Activated gamma-delta T cell treated with anti-CD3 and anti-CD28 coated beads, Interleukin-2, amount 50 U/mL, for 16 hours (primary cell): Measurements from ENCODE around the gene TCP11L2.
"Not testable (repeated sequence)": the region's sequence is repeated elsewhere in the genome, so short reads cannot be mapped to it uniquely, and the experiment has no call there.

Source experiments
- DNase-seq: peaks from one replicate; pipeline ENCODE4 v3.0.0-alpha.2; 2020; ENCODE audit warnings: low read depth

Gene TCP11L2

DNA sequence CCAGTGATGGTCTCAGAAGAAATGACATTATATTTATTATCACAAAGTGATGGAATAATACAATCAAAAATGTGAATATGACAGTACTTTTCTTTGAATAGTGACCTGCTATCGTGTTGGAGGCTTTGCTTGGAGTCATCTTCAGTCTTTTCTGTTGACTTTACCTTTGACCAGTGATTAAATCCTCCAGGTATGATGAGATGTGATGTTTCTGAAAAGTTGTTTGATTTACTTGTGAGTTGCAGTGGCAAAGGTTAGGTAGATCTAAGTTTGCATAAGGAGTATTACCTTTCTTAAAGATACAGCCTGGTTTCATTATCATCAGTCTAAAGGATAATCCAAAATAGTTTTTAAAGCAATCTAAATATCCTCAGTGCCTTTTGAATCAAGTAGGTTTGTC, 4.6 kb downstream of the TCP11L2 start:
- DNase-seq: no peak

DNA sequence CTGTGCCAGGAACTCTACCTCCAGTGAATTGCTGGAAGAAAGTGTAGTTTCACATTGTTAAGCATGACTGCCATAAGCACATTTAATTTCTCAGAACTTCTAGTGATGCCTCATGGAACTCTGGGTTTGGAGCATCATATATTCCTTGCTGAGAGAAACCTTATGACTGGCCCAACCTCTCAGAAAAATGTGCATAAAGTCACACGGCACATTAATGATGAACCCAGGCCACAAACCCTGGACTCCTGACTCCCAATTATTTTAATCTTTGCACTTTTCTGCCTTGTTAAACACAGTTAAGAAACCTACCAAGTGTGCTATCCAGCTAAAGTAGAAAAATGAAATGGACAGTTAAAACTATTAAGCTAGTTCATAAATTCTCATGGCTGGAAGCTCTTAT, 5.6 kb downstream of the TCP11L2 start:
- no peak for DNase-seq

DNA sequence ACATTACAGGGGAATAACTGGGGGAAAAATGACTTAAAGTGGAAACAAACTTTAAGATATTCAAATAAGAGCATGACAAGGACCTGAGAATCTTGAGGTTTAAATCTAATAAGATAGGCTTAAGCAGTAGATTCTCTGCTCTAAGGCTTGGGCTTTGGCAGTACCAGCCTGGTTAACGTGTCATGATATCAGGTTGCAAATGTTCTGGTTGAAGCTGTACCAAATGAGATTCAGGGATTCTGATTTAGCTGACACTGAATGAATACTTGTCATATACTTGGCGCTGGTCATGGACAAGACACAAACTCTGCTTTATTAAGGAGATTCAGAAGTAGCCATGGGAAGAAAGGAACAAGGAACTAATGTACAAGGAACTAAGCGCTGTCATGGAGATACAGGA, 6.1 kb downstream of the TCP11L2 start:
- no peak for DNase-seq

DNA sequence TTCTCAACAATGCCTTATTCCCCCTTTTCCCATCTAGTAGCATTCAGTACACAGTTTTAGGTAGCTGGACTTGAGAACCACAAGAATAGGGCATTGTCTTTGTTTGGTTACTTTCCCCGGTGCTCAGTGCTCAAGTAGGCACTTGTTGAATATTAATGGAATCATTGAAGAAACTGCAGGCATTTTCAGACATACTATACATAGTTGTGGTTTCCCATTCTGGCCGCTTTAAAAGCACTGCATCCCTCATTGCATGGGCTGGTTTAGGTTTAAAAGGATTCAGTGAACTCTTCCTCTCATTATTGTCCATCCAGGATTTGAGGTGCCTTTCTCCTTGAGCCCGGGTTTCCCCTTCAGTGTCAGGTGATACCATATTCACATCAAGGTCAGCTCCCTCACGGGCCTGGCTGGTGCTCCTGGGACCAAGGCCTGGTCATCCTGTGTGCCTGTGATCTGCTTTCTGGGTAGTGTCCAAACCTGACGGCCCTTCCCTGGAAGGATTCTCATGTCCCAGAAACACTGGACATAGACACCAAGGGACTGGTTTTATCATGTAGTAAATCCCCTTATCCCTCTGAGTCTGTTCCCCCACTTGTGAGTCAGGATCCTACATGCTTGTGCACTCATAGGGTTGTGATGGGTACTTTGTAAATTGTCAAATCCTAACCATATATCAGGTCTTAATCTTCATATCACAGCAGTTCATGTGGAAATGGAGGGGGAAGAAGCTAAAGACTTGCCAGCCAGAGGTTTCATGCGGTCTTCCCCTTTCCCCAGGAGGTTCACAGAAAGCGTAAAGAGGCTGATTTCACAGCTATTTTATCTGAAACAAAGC, 7.4 kb downstream of the TCP11L2 start:
- DNase-seq: no peak

DNA sequence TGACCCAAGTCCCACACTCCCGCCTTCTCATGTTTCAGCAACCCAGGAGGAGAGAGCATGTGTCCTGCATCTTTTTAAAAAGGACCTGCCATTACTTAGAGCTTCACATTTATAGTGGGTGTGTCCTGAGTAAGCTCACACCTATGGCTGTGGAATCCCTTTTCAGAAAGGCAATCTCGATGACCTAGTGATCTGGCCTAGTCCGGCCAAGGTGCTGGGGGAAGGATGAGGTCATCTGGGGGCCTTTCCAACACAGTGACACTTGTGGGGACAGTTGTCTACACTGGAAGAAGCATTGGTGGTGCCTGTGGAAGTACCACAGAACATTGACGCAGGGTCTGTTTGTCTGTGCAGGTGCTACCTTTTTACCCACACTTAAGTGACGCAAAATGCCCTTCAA, 8.2 kb downstream of the TCP11L2 start:
- DNase-seq: no peak

DNA sequence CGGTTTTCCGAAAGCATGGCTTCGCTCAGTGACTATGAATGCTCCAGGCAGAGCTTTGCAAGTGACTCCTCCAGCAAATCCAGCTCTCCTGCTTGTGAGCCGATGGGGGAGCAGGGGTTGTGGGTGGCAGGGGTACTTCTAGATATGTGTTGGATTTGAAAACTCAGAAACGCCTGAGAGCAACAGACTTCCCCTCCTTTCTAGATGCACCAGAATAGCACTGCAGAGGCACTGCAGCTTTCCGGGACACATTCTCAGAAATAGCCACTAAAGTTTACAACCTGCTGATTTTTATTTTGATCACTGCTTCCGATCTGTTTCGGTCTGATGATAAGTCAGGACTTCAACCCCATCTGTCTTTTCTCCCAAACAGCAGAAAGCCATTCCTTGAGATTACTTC, 8.6 kb downstream of the TCP11L2 start:
- DNase-seq: no peak

DNA sequence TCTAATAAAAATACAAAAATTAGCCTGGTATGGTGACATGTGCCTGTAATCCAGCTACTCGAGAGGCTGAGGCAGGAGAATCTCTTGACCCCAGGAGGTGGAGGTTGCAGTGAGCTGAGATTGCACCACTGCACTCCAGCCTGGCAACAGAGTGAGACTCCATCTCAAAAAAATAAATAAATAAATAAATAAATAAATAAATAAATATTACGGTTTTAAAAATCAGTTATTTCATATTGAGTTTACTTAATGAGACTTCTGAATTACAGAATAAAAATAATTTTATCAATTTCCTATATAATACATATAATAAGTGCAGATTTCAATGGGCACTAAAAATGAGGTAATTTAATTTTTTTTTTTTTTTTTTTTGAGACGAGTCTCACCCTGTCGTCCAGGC, 10.9 kb downstream of the TCP11L2 start:
- DNase-seq: not testable (repeated sequence)

DNA sequence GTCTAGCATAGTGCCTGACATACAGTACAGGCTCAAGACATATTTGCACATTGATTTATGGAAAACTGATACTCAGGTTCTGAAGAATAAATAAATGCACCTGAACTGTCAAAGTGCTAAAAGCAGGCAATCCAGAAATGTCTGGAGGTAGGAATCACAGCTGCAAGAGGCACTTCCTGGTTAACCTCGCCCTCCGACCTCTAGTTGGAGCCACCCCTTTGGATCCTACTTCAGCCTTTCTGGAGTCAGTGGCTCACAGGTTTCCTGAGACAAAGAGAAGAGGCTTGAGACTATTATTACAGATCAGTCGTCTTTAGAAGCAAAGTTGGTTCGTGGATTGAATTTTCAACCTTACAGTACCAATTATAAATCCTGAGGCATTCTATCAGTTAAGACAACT, 13.0 kb downstream of the TCP11L2 start:
- DNase-seq: no peak

DNA sequence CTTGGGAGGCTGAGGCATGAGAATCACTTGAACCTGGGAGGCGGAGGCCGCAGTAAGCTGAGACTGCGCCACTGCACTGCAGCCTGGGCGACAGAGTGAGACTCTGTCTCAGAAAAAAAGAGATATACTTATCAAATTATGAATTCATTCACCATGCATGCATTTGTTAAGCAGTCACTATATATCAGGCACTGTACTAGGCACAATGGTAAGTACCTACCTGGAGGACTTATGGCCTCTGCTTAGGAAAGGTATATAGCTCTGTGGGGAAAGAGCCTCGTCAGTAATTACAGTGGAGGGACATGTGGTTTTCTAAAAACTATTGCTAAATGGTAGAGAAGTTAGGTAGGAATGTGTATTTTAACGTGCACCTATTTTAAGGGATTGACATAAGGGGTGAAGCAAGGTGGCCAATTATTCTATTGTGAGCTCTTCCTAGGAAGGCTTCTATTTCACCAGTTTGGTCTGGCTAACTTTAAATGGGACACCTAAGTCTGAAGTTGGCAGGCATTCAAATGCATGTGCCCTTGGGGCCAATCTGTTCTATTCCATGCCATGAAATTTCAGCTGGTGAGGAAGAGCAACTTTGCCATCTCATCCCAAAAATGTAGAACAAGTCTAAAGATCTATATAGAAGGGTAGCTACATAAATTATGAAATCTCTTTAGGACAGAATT, 15.0 kb downstream of the TCP11L2 start:
- DNase-seq: no peak

DNA sequence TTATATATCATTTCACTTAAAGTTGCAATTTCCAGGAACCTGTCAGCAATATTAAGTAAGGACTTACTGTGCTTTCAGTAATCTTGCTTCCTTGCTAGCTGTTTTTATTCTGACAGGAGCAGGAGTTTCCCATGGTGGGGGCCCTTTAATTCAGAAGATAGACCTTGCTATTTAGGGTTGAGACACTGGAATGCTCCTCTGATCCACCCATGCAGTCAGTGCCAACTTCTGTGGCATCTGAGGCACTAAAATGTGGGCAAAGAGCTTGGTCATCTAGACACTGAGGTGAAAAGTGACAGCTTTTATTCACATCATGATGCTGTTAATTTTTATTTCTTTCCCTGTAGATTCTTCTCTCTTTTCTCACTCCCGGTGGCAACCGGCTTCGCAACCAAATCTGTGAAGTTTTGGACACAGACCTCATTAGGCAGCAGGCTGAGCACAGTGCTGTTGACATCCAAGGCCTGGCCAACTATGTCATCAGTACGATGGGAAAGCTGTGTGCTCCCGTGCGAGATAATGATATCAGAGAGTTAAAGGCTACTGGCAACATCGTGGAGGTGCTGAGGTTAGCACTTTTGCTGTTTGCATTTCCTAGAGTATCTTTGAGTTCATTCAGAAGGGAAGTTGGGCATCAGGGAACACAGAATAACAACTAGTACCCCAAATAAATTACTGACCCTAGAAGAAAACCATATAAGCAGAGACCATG, 18.8 kb downstream of the TCP11L2 start:
- DNase-seq: no peak

DNA sequence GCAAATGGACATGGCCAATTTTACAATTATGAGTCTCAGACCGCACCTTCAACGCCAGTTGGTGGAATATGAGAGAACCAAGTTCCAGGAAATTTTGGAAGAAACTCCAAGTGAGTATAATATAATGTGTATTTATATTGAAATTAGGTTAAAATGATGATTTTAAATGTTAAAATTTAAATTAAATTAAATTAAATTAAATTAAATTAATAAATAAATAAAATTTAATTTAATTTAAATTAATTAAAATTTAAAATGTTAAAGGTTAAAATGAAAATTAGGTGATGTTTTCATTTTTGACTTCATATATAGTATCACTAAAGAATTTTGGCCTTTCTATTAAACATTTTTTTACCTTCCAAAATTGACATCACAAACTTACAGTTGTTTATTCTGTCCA, 21.0 kb downstream of the TCP11L2 start:
- DNase-seq: no peak

DNA sequence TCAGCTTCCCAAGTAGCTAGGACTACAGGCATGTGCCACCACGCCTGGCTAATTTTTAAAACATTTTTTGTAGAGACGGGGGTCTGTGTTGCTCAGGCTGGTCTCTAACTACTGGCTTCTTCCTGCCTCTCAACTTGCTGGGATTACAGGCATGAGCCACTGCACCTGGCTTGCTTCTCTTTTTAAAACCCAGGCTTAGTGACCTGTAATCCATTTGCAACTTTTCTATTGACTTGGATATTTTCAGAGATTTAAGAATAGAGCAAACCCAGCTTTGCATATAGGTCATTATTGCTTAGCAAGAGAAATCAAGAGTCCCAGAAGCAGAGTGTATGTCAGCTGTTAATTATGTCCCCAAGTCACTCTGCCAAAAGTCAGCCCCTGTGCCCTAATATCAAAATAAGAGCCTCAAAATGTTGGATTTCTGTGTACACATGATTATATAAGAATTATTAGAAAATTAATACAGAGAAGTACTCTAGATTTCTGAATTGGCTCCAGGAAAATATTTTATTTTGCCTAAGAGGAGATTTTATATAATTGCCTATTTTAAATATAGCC, 24.9 kb downstream of the TCP11L2 start:
- DNase-seq: no peak

DNA sequence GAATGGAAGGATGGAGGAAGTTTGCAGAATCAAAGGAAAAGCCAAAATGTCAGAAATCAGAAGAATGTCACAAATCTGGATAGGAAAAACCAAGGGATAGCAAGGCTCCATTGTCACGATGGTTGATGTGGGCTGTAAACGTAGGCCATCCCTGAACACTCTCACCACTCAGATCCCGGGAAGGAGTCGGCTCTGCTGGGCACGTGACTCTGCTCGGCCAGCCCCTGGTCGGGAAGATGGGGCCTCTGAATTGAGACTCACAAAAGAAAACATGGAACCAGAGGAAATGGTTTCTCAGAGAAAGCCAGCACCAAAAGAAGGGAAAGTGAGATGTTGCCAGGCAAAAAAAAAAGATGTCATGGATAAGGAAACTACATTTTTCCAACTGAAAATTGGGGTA, 26.2 kb downstream of the TCP11L2 start:
- no peak for DNase-seq

DNA sequence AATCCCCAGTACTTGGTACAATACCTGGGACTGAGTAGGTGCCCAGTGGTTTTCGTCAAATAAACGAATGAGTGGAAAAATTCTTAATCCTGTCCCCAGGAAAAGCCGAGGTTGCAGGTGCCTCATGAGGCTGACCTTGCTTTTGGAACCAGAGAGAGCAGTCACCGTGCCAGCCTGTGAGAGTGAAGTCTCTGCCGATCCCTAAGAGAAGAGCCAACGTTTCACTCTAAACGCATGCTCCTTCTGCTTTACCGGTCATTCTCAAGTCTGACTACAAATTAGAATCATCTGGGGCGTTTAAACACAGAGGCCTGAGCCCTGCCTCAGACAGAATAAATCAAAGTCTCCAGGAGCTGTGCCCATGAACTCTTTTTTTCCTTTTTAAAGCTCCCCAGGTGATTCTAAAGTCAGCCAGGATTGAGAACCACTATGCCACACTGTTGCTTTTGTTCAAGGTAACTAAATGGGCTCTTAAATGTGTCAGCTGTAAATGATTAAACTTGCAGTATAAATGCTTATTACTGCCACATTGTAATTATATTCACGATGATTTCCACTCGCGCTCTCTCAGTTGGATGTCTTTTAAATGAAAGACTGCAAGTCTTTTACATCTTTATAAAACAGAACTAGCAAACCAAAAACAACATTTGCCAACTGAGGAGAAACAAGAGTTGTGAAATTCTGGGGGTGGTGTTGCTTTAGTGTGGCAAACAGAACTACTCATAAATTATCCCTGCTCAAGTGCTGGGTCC, 26.9 kb downstream of the TCP11L2 start:
- no peak for DNase-seq

DNA sequence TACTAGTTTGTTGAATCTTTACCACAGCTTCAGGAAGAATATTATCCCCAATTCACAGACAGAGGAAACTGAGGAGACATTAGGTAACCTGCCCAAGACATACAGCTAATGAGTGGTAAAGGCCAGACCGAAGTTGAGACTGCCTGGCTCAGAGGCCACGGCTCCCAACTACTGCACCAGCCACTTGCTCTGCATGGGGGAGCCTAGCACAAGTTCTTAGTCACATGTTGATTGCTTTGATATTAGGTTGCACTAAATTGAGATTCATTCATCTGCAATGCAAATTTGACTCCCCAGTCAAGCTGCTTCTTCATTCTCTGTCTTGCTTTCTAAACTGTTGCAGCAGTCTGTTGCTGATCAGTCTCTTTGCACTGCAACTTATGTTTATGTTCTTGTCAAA, 29.1 kb downstream of the TCP11L2 start:
- DNase-seq: no peak

DNA sequence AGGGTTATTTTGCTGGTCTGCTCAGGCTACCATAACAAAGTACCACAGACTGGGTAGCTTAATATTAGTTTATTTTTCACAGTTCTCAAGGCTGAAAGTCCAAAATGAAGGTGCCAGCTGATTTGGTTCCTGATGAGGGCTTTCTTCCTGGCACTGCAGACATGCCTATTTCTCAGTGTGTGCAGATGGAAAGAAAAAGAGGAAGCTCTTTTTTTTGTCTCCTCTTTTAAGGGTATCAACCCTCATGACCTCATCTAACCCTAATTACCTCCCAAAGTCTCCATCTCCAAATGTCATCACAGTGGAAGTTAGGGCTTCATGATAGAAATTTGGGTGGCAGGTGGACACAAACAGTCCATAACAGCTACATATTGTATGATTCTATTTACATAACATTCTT, 30.0 kb downstream of the TCP11L2 start:
- DNase-seq: no peak

DNA sequence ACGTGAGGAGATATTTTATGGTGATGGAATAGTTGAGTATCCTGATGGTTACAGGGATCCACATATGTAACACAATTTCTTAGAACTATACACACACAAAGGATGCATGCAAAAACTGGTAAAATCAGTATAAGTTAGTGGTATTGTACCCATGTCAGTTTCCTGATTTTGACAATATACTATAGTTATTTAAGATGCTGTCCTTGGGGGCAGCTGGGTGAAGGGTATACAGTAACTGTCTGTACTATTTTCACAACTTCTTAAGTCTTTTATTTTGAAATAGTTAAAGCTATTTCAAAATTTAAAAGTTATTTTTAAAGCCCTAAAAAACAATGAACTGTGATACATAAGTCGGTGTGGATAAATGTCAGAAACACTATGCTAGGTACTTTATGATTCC, 30.5 kb downstream of the TCP11L2 start:
- DNase-seq: no peak

DNA sequence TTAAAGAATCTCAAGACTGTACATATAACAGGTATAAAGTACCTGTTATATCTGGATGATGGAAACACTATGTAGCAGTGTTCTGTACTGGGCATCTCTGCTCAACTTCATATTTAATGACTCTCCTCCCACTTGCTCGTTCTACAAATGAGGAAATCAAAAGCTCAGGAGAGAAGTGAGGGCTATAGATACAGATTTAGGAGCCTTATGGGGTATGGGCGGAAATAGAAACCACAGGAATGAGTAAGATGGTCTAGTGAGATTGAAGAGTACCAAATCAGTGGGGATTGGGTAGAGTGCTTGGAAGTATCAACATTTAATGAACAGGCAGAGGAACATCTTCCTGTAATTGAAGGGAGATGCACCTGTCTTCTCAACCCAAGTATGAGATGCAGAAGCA, 31.2 kb downstream of the TCP11L2 start:
- DNase-seq: no peak

DNA sequence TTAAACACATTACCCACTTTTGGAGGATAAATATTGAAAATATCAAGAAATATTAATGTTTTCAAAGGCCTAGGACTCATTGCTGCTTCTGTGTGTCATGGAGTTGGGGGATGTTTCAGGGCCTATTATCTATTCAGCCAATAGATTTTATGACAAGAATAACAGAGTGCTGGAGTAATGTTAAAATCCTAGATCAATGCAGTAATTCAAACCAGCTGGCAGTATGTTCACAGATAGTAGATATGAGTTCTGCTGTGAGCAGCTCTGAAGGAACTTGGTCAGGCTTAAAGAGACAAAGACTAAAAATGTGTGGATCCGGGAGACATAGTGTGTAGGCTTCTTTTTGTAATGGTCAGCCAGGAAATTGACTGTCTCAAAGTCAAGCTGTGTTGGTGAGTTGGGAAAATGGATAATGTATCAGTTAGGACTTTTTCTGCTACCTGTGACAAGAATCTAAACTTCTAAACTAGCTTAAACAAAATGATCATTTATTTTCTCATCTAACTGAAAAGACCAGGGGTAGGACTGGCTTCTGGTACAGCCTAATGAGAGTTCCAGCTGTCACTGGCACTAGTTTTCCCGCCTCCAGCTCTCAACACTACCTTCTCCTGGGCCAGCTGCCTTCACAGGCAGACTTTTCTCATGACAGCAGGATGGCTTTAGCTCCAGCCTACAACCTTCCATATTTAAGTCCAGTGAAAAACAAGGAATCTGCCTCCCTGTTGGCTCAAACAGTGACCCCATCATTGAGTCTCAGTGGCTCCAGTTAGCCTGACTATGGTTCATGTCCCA, 38.7 kb downstream of the TCP11L2 start:
- DNase-seq: no peak

DNA sequence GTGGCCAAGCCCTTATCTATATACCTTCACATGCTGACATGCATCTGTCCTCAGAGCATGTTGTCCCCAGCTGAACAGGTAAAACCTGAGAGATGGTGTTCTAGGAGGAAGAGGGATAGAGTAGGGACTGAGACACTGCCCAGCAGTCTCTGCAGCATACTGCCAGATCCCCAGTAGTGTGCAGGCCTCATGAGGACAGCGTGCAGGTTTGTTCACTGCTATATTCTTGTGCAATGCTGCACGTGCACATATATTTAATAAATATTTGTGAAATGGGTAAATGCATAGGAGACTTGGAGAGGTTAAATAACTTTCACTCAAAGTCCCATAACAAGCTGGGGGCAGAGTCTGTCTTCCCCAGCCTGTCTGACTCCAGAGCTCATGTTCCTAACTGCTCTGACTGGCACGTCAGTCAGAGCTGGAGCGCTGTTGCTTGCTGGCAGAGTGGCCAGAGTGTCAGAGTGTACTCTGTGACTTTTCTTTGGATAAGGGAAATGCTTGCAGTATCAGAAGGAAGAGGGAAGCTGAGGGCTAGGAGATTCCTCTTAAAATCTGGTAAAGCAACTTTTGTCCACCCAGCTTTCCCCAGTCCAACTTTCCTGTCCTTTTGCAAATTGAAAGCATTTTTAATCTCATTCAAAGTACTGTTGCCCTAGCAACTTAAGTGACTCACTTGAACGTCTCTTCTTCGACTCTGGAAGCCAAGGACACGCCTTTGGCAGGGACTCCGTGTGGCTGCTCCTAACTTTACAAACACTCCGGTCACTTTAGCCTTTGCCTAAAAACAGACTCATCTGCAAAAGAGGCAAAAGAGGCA, 40.1 kb downstream of the TCP11L2 start:
- no peak for DNase-seq

DNA sequence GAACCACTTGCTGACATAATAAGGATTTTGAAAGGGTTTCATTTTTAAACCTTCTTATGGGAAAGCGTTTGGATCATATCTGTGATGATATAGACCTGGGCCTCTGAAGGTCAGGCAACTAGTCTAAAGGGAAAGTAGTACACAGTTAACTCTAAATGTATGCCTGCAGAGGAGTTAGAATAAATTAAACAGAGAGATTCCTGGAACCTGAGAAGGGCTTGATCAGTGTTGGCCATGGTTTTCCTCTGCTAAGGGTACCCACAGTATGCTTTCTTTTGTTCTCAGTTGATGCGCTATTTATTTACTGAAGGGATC, 40.6 kb downstream of the TCP11L2 start:
- no peak for DNase-seq
